Spleen (tissue), 11 donors: Measurements from ENCODE around the gene FADS6. TPM values are rescaled to one million over a fixed set of nuclear protein-coding genes. Genes with fewer than 3 reads are reported as not detected.

ENCODE experiments used
- DNase-seq: peaks from one replicate; pipeline ENCODE4 v3.0.0-alpha.2; 2020
- H3K27ac ChIP-seq, 8 donors: fragments of 200-600 bp; sonication (generic) in 7 of 8; 1 replicate in 4 of 8; 2 replicates in 4 of 8; pipeline versions ENCODE4 v1.5.0 to v1.8.0; 2016 to 2021; ENCODE audit warnings: inconsistent platforms in 4 of 8, mild to moderate bottlenecking in 4 of 8, moderate library complexity in 1 of 8
- H3K27me3 ChIP-seq, 7 donors: fragments of 200-600 bp; sonication (generic) in 6 of 7; replicated peaks in 1 of 7; 1 replicate in 4 of 7; 2 replicates in 3 of 7; pipeline versions ENCODE4 v1.5.0 to v1.8.0; 2016 to 2021; ENCODE audit warnings: inconsistent platforms in 3 of 7, mild to moderate bottlenecking in 1 of 7
- H3K36me3 ChIP-seq, 6 donors: fragments of 200-600 bp; sonication (generic) in 5 of 6; 1 replicate in 4 of 6; 2 replicates in 2 of 6; pipeline versions ENCODE4 v1.5.0 to v1.8.0; 2016 to 2021; ENCODE audit warnings: inconsistent platforms in 2 of 6
- H3K4me1 ChIP-seq, 6 donors: fragments of 200-600 bp; sonication (generic) in 5 of 6; 1 replicate in 3 of 6; 2 replicates in 3 of 6; pipeline versions ENCODE4 v1.5.0 to v1.8.0; 2016 to 2021; ENCODE audit warnings: inconsistent platforms in 3 of 6
- H3K4me3 ChIP-seq, 8 donors: fragments of 200-600 bp; sonication (generic) in 7 of 8; 1 replicate in 4 of 8; 2 replicates in 4 of 8; pipeline versions ENCODE4 v1.5.0 to v1.8.0; 2016 to 2021; ENCODE audit warnings: inconsistent platforms in 4 of 8, mild to moderate bottlenecking in 4 of 8, moderate library complexity in 2 of 8
- H3K9me3 ChIP-seq, 8 donors: fragments of 200-600 bp; sonication (generic) in 7 of 8; 1 replicate in 4 of 8; 2 replicates in 4 of 8; pipeline versions ENCODE4 v1.5.0 to v1.8.0; 2016 to 2021; ENCODE audit warnings: inconsistent platforms in 4 of 8
- POLR2A ChIP-seq, 3 donors: fragments of 450-650 bp; IDR thresholded peaks; one replicate each; pipeline ENCODE4 v1.5.1; 2017; ENCODE audit warnings: antibody characterized with exemption in 3 of 3, mild to moderate bottlenecking in 1 of 3
- POLR2AphosphoS5 ChIP-seq, 3 donors: sonication (generic); formaldehyde crosslinking; IDR thresholded peaks; one replicate each; pipeline ENCODE4 v1.5.1; 2017; ENCODE audit warnings: antibody characterized with exemption in 3 of 3
- WGBS, 5 donors: extraction: QIAGEN DNeasy Blood & Tissue Kit in 3 of 5; methylation state at CpG; one replicate each; pipeline versions ENCODE4 v1.1.5 to v1.1.7; 2013 to 2018; 5-methylcytosine and 5-hydroxymethylcytosine counted together
- intact Hi-C: fragments of 100-400 bp; cut with DNase I; formaldehyde crosslinking; loops from one replicate; pipeline ENCODE4 v1.15.0; 2023; ENCODE audit warnings: low total_unique reads
- polyA plus RNA-seq, 3 donors: library from polyadenylated mRNA; stranded (reverse); fragments of 200-250 nt; gene quantifications; one replicate each; pipeline ENCODE4 v1.2.1, GENCODE V29; 2013
- total RNA-seq, 7 donors: library from RNA; depleted of rRNA in 3 of 7; stranded (reverse); fragments of >200 nt in 3 of 7; fragmentation: NEBNext Ultra II Directional in 4 of 7; extraction: Animal tissue kit (Norgen Biotek cat#: 25700) in 4 of 7; gene quantifications; one replicate each; pipeline versions ENCODE4 v1.1.0 to v1.2.1, GENCODE V29; 2016 to 2021
- TF ChIP-seq, protein P1 (sequence below), 11 experiments: fragments of 200-600 bp in 7 of 11; fragments of 450-650 bp in 4 of 11; sonication (generic) in 4 of 11; IDR thresholded peaks in 8 of 11; conservative IDR thresholded peaks in 3 of 11; 1 replicate in 7 of 11; 2 replicates in 4 of 11; pipeline versions ENCODE4 v1.4.0 to v1.8.0; 2016 to 2021; ENCODE audit warnings: antibody characterized with exemption in 11 of 11, inconsistent platforms in 4 of 11, mild to moderate bottlenecking in 1 of 11
- donor health status: healthy with polysubstance abuse.
- donor health status: DM: no; HTN: no; CAD: no; lungs with moderate emphysema.
- donor health status: DM: no; HTN: no; CAD: no.
- donor health status: Bipolar disorder and iron deficiency.
- donor health status: healthy.
- donor health status: DM: no; HTN: no; CAD: no.
- donor health status: DM: yes; HTN: yes; CAD: no.

FADS6 gene
- total and polyA plus RNA-seq, 10 donors: 0.13 to 8.8 (median 3.3) TPM

DNA sequence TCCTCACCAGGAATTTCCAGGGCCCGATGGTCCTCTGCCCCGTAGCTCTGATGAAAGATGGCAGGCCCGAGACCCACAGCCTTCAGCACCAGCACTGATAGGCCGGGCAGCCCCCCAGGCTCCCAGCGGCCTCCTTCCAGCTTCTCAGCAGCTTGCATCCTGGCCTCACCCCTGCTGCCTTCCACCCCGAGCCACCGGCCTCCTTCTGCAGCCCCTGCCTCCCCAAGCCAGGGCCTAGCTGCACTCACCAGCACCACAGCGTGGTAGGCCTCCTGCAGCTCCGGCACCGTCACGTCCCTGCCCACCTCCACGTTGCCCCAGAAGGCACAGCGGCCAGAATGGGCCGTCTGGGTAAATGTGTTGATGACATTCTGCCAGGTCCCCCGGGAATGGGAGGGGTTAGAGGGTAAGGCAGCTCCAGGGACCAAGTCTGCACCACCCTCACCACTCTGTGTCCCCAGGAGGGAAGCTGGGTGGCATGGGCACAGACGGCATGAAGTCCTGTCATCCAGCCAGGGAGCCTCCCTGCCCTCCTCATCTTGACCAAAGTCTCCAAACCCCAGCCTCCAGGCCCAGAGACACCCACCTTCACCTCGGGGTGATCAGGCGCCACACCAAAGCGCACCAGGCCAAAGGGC is 27.1 kb downstream of the FADS6 start:
- H3K36me3 ChIP-seq: peaks cover 0 to 46% (median 17%) of the 10 kb centered on the region in 6 donors
- TF ChIP-seq, protein P1, sequence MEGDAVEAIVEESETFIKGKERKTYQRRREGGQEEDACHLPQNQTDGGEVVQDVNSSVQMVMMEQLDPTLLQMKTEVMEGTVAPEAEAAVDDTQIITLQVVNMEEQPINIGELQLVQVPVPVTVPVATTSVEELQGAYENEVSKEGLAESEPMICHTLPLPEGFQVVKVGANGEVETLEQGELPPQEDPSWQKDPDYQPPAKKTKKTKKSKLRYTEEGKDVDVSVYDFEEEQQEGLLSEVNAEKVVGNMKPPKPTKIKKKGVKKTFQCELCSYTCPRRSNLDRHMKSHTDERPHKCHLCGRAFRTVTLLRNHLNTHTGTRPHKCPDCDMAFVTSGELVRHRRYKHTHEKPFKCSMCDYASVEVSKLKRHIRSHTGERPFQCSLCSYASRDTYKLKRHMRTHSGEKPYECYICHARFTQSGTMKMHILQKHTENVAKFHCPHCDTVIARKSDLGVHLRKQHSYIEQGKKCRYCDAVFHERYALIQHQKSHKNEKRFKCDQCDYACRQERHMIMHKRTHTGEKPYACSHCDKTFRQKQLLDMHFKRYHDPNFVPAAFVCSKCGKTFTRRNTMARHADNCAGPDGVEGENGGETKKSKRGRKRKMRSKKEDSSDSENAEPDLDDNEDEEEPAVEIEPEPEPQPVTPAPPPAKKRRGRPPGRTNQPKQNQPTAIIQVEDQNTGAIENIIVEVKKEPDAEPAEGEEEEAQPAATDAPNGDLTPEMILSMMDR (IDR thresholded peaks at IDR 0.05 in 8 of 11, conservative IDR thresholded peaks at IDR 0.05 in 3 of 11): no peak
- peak in 1 of 3 donors; percentile 9 for TF ChIP-seq POLR2AphosphoS5 (IDR thresholded peaks at IDR 0.05)
- no peak for TF ChIP-seq POLR2A (IDR thresholded peaks at IDR 0.05)
- H3K27ac ChIP-seq: no peak overlapping the region
- 81 to 87% (median 84%) methylated on average over 18 to 19 of the region's 19 CpGs for WGBS, 5 donors
- no peak for DNase-seq
- peaks cover 0 to 32% (median 12%) of the 10 kb centered on the region in 7 donors for H3K27me3 ChIP-seq
- H3K4me3 ChIP-seq: no peak overlapping the region
- intact Hi-C loops: loop anchor here (5.0 to 10.0 kb wide), 2 partner anchors 124 to 202 kb away; no protein-coding TSS in a partner anchor
- H3K4me1 ChIP-seq: peaks cover 7 to 90% (median 54%) of the 10 kb centered on the region in 6 donors
- H3K9me3 ChIP-seq: no peaks in the 10 kb centered on the region

DNA sequence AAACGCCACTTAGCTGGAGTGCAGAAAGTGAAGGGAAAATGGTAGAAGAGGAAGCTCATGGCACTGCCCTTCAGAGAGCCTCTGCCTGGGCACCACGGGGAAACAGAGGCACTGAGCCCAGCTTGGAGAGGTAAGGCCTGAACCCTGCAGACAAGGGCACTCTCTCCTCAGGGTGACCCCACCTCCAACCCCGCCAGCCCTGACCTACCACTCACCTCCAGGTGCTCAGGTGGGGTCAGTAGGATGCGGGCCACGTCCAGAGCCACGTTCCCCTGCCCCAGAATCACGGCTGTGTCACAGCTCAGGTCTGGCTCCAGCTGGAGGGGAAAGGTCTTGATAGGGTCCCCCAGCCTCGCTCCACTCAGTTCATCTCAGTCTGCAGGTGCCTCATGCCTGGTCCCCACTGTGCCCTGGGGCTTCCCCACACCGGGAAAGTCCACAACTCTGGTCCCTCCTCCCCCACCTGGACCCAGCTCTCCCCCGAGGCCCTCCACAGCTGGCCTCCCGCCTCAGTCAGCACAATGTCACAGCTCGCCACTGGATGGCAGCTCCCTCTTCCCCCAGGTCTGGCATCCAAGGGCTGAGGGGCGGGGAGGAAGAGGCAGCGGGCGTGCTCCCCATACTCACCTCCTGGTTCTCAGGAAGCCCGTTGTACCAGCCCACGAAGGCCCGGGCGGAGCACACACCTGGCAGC is 27.8 kb downstream of the FADS6 start:
- no peaks in the 10 kb centered on the region for H3K9me3 ChIP-seq
- DNase-seq: peak; percentile 69
- peaks cover 5 to 39% (median 19%) of the 10 kb centered on the region in 7 donors for H3K27me3 ChIP-seq
- no peak overlapping the region for H3K27ac ChIP-seq
- H3K36me3 ChIP-seq: peaks cover 0 to 46% (median 17%) of the 10 kb centered on the region in 6 donors
- WGBS, 5 donors: 70 to 87% (median 80%) methylated on average over 13 to 19 of the region's 19 CpGs
- peaks cover 13 to 90% (median 55%) of the 10 kb centered on the region in 6 donors for H3K4me1 ChIP-seq
- TF ChIP-seq POLR2A (IDR thresholded peaks at IDR 0.05): no peak
- TF ChIP-seq POLR2AphosphoS5 (IDR thresholded peaks at IDR 0.05): no peak
- TF ChIP-seq, protein P1 (IDR thresholded peaks at IDR 0.05 in 8 of 11, conservative IDR thresholded peaks at IDR 0.05 in 3 of 11): no peak
- H3K4me3 ChIP-seq: no peak overlapping the region
- intact Hi-C loops: loop anchor here (5.0 to 10.0 kb wide), 2 partner anchors 123 to 201 kb away; no protein-coding TSS in a partner anchor

DNA sequence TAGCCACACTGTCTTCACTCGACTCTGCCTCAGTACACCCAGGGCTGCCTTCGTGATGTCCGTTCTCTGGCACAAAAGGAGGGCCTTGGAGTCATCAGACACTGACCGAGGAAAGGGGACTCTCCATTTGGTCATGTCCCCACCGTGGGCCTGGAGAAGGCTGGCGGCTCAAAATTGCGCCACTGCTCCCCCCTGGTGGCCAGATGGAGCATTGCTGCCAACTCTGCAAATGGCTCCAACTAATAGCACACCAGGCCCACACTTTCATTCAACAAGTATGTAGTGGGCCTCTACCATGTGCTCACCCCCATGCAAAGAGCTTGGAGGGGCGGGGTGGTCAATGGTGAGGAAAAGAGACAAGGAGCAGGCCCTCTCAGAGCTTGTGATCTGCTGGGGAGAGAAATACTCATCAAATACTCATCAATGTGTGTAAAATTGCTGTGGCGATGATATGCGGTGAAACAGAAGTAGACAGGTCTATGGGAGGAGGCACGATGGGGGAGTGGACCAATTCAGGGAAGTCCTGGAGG is 28.5 kb downstream of the FADS6 start:
- Histone ChIP-seq H3K4me1 (peaks cover 21 to 90% (median 59%) of the 10 kb centered on the region in 6 donors), H3K9me3 (no peaks in the 10 kb centered on the region), H3K4me3 (no peak overlapping the region), H3K27me3 (peaks cover 5 to 46% (median 26%) of the 10 kb centered on the region in 7 donors), H3K27ac (no peak overlapping the region), H3K36me3 (peaks cover 0 to 46% (median 17%) of the 10 kb centered on the region in 6 donors)
- WGBS, 5 donors: 26 to 30% (median 27%) methylated on average over 11 of the region's 11 CpGs
- intact Hi-C loops: loop anchor here (5.0 to 10.0 kb wide), 3 partner anchors 73 to 200 kb away; no protein-coding TSS in a partner anchor
- peak; percentile 93 for DNase-seq
- TF ChIP-seq, protein P1 (IDR thresholded peaks at IDR 0.05 in 8 of 11, conservative IDR thresholded peaks at IDR 0.05 in 3 of 11): peak; percentile 94 to 98 (median 97)
- TF ChIP-seq POLR2AphosphoS5 (IDR thresholded peaks at IDR 0.05): peak in 1 of 3 donors; percentile 38
- TF ChIP-seq POLR2A (IDR thresholded peaks at IDR 0.05): no peak
